IMR-90 (cell line): ENCODE measurements around the gene HACD2. TPM values are rescaled to one million over a fixed set of nuclear protein-coding genes. Genes with fewer than 3 reads are reported as not detected.

ENCODE experiments used
- ATAC-seq: fragments of 200-7000 bp; cut with Tn5 transposase; 2 replicates; pipeline ENCODE4 v1.9.1; 2020; ENCODE audit warnings: low read depth, mild to moderate bottlenecking, moderate library complexity
- BruUV-seq: library from RNA; stranded (reverse); fragments of 400-500 nt; replicated peaks from 2 replicates; lab custom pipeline; 2021; lab: Mats Ljungman, UMichigan
- CTCF ChIA-PET: fragments of 300-600 bp; formaldehyde crosslinking; extraction: SDS; loops from one replicate; lab custom pipeline; 2021; ENCODE audit warnings: antibody characterized with exemption; lab: Yijun Ruan, JAX
- POLR2A ChIA-PET: fragments of 300-600 bp; sonication (Branson Sonifier 250); formaldehyde crosslinking; loops from one replicate; lab custom pipeline; 2022; ENCODE audit warnings: antibody characterized with exemption; ENCODE audit not compliant: unreplicated experiment; lab: Charles Lee
- DNase-seq: peaks from one replicate; pipeline ENCODE4 v3.0.0; 2013
- H2AFZ ChIP-seq: replicated peaks from 2 replicates; pipeline ENCODE3; 2013; ENCODE audit warnings: low read length, mild to moderate bottlenecking; ENCODE audit not compliant: poor library complexity
- H2AK5ac ChIP-seq: 2 replicates; pipeline ENCODE4 v1.6.1; 2013; ENCODE audit warnings: low read depth, low read length, inconsistent platforms
- H2AK9ac ChIP-seq: replicated peaks from 2 replicates; pipeline ENCODE3; 2013; ENCODE audit warnings: mild to moderate bottlenecking, low read depth, low read length, moderate library complexity; ENCODE audit not compliant: poor library complexity
- H2BK120ac ChIP-seq: 2 replicates; pipeline ENCODE4 v1.6.1; 2013; ENCODE audit warnings: low read depth, low read length, inconsistent platforms
- H2BK15ac ChIP-seq: 3 replicates; pipeline ENCODE4 v1.6.1; 2013; ENCODE audit warnings: low read depth, low read length, inconsistent platforms
- H2BK20ac ChIP-seq: 2 replicates; pipeline ENCODE4 v1.6.1; 2013; ENCODE audit warnings: low read depth, mild to moderate bottlenecking, inconsistent platforms, low read length, moderate library complexity
- H2BK5ac ChIP-seq: 2 replicates; pipeline ENCODE4 v1.6.1; 2013; ENCODE audit warnings: mild to moderate bottlenecking, low read depth, low read length, inconsistent platforms; ENCODE audit not compliant: poor library complexity, severe bottlenecking
- H3K14ac ChIP-seq: replicated peaks from 2 replicates; pipeline ENCODE4 v1.6.1; 2013; ENCODE audit warnings: low read depth, low read length, inconsistent platforms
- H3K18ac ChIP-seq: 2 replicates; pipeline ENCODE4 v1.6.1; 2013; ENCODE audit warnings: low read depth, low read length, control low read depth
- H3K23ac ChIP-seq: 2 replicates; pipeline ENCODE4 v1.6.1; 2013; ENCODE audit warnings: low read depth, low read length, inconsistent platforms
- H3K27ac ChIP-seq: 2 replicates; pipeline ENCODE4 v1.5.1; 2013; ENCODE audit warnings: mild to moderate bottlenecking, control low read depth, low read length; ENCODE audit not compliant: insufficient read depth
- H3K27me3 ChIP-seq: 2 replicates; pipeline ENCODE4 v1.6.1; 2013; ENCODE audit warnings: low read length; ENCODE audit not compliant: control insufficient read depth, insufficient read depth
- H3K36me3 ChIP-seq: 2 replicates; pipeline ENCODE4 v1.6.1; 2013; ENCODE audit warnings: low read length, mixed read lengths; ENCODE audit not compliant: control insufficient read depth, insufficient read depth
- H3K4ac ChIP-seq: 2 replicates; pipeline ENCODE4 v1.6.1; 2013; ENCODE audit warnings: low read depth, low read length, inconsistent platforms
- H3K4me1 ChIP-seq: 2 replicates; pipeline ENCODE4 v1.6.1; 2013; ENCODE audit warnings: low read length, mixed read lengths; ENCODE audit not compliant: control insufficient read depth, insufficient read depth
- H3K4me2 ChIP-seq: 2 replicates; pipeline ENCODE4 v1.6.1; 2013; ENCODE audit warnings: low read depth, mild to moderate bottlenecking, control low read depth, low read length, moderate library complexity
- H3K4me3 ChIP-seq: 2 replicates; pipeline ENCODE4 v1.5.1; 2013; ENCODE audit warnings: low read depth, mild to moderate bottlenecking, control low read depth, low read length, moderate library complexity; ENCODE audit not compliant: insufficient read depth
- H3K56ac ChIP-seq: 2 replicates; pipeline ENCODE4 v1.6.1; 2013; ENCODE audit warnings: low read length, inconsistent platforms; ENCODE audit not compliant: insufficient read depth; ENCODE audit errors: extremely low read depth
- H3K79me1 ChIP-seq, 2 experiments: 2 replicates each; pipeline ENCODE4 v1.6.1; 2013; ENCODE audit warnings: low read length in 2 of 2, inconsistent platforms in 1 of 2, low read depth in 1 of 2
- H3K9ac ChIP-seq: 2 replicates; pipeline ENCODE4 v1.6.1; 2013; ENCODE audit warnings: low read depth, low read length, control low read depth
- H3K9me1 ChIP-seq: 2 replicates; pipeline ENCODE4 v1.6.1; 2013; ENCODE audit warnings: low read length, inconsistent platforms; ENCODE audit not compliant: insufficient read depth
- H3K9me3 ChIP-seq: 2 replicates; pipeline ENCODE4 v1.6.1; 2013; ENCODE audit warnings: low read length; ENCODE audit not compliant: control insufficient read depth, insufficient read depth
- H4K20me1 ChIP-seq: 2 replicates; pipeline ENCODE4 v1.6.1; 2013; ENCODE audit warnings: low read length, inconsistent platforms; ENCODE audit not compliant: insufficient read depth
- H4K5ac ChIP-seq: 2 replicates; pipeline ENCODE4 v1.6.1; 2013; ENCODE audit warnings: mild to moderate bottlenecking, low read depth, low read length, control low read depth
- H4K8ac ChIP-seq, 2 experiments: 2 replicates each; pipeline ENCODE4 v1.6.1; 2013; ENCODE audit warnings: low read depth in 2 of 2, low read length in 2 of 2, control low read depth in 1 of 2, inconsistent platforms in 1 of 2
- H4K91ac ChIP-seq: 2 replicates; pipeline ENCODE4 v1.6.1; 2013; ENCODE audit warnings: low read depth, low read length, inconsistent platforms; ENCODE audit not compliant: insufficient read depth
- POLR2A ChIP-seq: IDR thresholded peaks from 2 replicates; pipeline ENCODE4 v1.6.1; 2012; ENCODE audit warnings: mild to moderate bottlenecking, low read depth, low read length
- WGBS, 2 experiments: methylation state at CpG; one replicate each; pipeline versions ENCODE4 v1.1.5 to v1.1.7; 2013; ENCODE audit warnings: missing lambda C conversion rate in 2 of 2; ENCODE audit not compliant: insufficient read length in 1 of 2; ENCODE audit errors: extremely low coverage in 2 of 2; 5-methylcytosine and 5-hydroxymethylcytosine counted together
- dilution Hi-C: fragments of 300-500 bp; cut with HindIII; formaldehyde crosslinking; loops from one replicate; pipeline ENCODE4 v1.14.3; 2018; ENCODE audit warnings: low sequenced_read_pairs; ENCODE audit not compliant: unreplicated experiment
- in situ Hi-C: fragments of 300-500 bp; cut with MboI; formaldehyde crosslinking; loops from 3 replicates; pipeline ENCODE4 v1.14.3; 2019; ENCODE audit warnings: low sequenced_read_pairs, inconsistent platforms, mixed read lengths
- intact Hi-C: fragments of 100-400 bp; cut with micrococcal nuclease; formaldehyde crosslinking; loops from 2 replicates; pipeline ENCODE4 v1.10.0; 2022
- polyA plus RNA-seq, 3 experiments: library from polyadenylated mRNA; depleted of rRNA; stranded (reverse); fragments of >200 nt; gene quantifications; 2 replicates each; pipeline ENCODE4 v1.2.3, GENCODE V29; 2012; ENCODE audit warnings: low replicate concordance in 1 of 3
- total RNA-seq: library from RNA; depleted of rRNA; stranded (reverse); fragments of >200 nt; gene quantifications from 2 replicates; pipeline ENCODE4 v1.2.3, GENCODE V29; 2012

HACD2 gene
- total and polyA plus RNA-seq, 2 of the 4 experiments (the other 2 are of a cell fraction) = 21.5 to 22.6 TPM

- Histone ChIP-seq H3K27ac (no peak overlapping the region), H3K56ac (no peak overlapping the region), H3K4me1 (no peaks in the 10 kb centered on the region), H2BK15ac (no peak overlapping the region), H3K14ac (no peak overlapping the region), H3K4me2 (no peak overlapping the region), H2AK9ac (no peak overlapping the region), H3K9me3 (no peaks in the 10 kb centered on the region), H3K18ac (no peak overlapping the region), H3K4ac (no peak overlapping the region), H2BK120ac (no peak overlapping the region), H2BK20ac (no peak overlapping the region), H4K5ac (no peak overlapping the region), H3K9me1 (no peaks in the 10 kb centered on the region), H3K79me1 (no peaks in the 10 kb centered on the region), H4K20me1 (no peaks in the 10 kb centered on the region), H4K91ac (no peak overlapping the region), H2AK5ac (no peak overlapping the region), H3K9ac (no peak overlapping the region), H4K8ac (no peak overlapping the region), H3K27me3 (peaks cover 54% of the 10 kb centered on the region), H2BK5ac (no peak overlapping the region), H3K23ac (no peak overlapping the region), H2AFZ (no peak overlapping the region), H3K36me3 (no peaks in the 10 kb centered on the region), H3K4me3 (no peak overlapping the region)
- ATAC-seq (no peak), DNase-seq (no peak)
- WGBS, 2 experiments = 83% methylated on average over 4 of the region's 5 CpGs; no CpG with 5 or more reads in 1 of the 2 experiments
- intact Hi-C loops (no loop called here), in situ Hi-C loops (no loop called here), dilution Hi-C loops (no loop called here)
- POLR2A ChIA-PET = no interaction called here
- CTCF ChIA-PET = no interaction called here
- TF ChIP-seq POLR2A = no peak
- BruUV-seq = no TSS peak
Measured at GRCh38 chr3:123471106-123471505, 113.7 kb downstream of the HACD2 start.
